Measurements from ENCODE around the gene AUTS2. TPM values are rescaled to one million over a fixed set of nuclear protein-coding genes. Genes with fewer than 3 reads are reported as not detected.

Gene AUTS2
- total RNA-seq, 3 donors from 2014 or later = 31.2 to 67.6 (median 36.5) TPM

DNA sequence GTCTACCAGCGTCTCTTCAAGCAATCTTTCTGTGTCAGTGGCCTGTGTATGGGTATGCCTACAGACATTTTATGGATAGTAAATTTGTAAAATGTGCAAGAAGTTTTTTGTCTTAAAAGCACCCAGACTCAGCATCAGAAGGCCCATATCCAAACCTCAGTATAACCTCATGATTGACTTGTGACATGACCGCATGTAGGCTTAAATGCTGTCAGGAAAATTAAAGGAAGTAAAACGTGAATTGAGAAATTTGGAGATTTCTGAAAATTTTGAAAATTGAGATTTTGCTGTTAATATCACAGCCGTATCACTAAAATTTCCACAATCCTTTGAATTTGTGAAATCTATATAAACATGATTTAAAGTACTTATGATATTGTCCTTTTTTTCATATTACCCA is 410.2 kb downstream of the AUTS2 start:
- Histone ChIP-seq H3K36me3 (ENCODE audit: low read depth) (no peaks in the 10 kb centered on the region), H3K4me1 (ENCODE audit: low read depth) (no peaks in the 10 kb centered on the region), H3K4me3 (no peak overlapping the region), H3K9me3 (no peaks in the 10 kb centered on the region)
- ATAC-seq (no peak), DNase-seq (no peak)
- TF ChIP-seq, protein P1, sequence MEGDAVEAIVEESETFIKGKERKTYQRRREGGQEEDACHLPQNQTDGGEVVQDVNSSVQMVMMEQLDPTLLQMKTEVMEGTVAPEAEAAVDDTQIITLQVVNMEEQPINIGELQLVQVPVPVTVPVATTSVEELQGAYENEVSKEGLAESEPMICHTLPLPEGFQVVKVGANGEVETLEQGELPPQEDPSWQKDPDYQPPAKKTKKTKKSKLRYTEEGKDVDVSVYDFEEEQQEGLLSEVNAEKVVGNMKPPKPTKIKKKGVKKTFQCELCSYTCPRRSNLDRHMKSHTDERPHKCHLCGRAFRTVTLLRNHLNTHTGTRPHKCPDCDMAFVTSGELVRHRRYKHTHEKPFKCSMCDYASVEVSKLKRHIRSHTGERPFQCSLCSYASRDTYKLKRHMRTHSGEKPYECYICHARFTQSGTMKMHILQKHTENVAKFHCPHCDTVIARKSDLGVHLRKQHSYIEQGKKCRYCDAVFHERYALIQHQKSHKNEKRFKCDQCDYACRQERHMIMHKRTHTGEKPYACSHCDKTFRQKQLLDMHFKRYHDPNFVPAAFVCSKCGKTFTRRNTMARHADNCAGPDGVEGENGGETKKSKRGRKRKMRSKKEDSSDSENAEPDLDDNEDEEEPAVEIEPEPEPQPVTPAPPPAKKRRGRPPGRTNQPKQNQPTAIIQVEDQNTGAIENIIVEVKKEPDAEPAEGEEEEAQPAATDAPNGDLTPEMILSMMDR (IDR thresholded peaks at IDR 0.05) = no peak
- intact Hi-C loops (cut with DNase I, micrococcal nuclease) = no loop called here

DNA sequence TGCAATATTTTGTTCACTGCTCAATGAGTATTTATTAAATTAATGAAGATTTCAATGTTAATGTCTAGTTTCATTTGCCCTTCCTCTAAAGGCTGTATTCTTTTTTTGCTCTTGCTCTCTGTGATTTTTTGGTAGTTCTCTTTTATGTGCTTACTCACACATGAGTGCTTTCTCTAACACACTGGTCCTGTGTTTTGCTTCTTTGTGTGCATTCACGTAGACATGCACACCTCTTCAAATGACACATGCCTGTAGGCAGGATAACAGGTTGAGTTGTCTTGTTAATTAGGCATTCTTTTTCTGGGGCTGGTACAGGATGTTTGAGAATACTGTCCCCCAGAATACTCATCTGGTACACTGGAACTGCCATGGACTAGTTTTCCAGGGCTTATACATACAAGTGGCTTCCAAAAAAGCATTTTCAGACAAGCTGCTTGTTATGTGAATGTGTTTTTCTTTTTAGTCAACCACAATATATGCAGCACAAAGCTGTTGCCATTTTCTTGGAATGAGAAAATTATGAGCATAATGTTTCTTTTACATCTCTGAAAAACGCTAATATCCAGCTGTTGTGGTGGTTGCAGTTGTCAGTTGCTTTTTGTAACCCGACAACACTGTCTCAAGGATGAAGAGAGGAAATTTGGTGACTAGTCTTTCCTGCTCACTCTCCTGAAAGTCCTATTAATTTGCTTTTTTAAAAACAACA is 416.4 kb downstream of the AUTS2 start:
- TF ChIP-seq, protein P1 (IDR thresholded peaks at IDR 0.05) = no peak
- intact Hi-C loops (cut with DNase I, micrococcal nuclease) = no loop called here

DNA sequence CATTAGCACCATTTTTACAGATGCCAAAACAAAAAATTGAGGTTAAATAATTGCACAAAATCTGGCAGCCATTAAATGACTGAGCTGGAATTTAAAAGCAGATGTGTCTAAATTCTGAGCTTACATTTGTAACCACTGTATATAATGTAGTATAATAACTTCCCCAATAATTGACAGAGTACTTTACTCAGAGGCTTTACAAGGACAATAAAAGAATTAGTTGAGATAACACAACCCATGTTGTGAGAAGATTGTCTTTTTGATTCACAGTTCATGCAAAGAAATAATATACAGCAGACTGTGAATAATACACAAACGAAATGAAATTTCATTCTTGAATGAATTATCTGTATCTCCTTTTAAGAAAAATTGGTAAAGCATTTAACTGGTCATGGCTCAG is 417.1 kb downstream of the AUTS2 start:
- DNase-seq (no peak), ATAC-seq (no peak)
- H3K36me3 ChIP-seq (ENCODE audit: low read depth) = no peaks in the 10 kb centered on the region
- TF ChIP-seq, protein P1 (IDR thresholded peaks at IDR 0.05) = no peak
- intact Hi-C loops (cut with DNase I, micrococcal nuclease) = no loop called here
- no peaks in the 10 kb centered on the region for H3K4me1 ChIP-seq (ENCODE audit: low read depth)
- no peaks in the 10 kb centered on the region for H3K9me3 ChIP-seq
- no peak overlapping the region for H3K4me3 ChIP-seq

More for the DNA sequence above, 416.4 kb downstream of the AUTS2 start:
- Histone ChIP-seq H3K4me3 (no peak overlapping the region), H3K36me3 (ENCODE audit: low read depth) (no peaks in the 10 kb centered on the region), H3K9me3 (no peaks in the 10 kb centered on the region), H3K4me1 (ENCODE audit: low read depth) (no peaks in the 10 kb centered on the region)
- ATAC-seq = no peak
- DNase-seq = no peak

DNA sequence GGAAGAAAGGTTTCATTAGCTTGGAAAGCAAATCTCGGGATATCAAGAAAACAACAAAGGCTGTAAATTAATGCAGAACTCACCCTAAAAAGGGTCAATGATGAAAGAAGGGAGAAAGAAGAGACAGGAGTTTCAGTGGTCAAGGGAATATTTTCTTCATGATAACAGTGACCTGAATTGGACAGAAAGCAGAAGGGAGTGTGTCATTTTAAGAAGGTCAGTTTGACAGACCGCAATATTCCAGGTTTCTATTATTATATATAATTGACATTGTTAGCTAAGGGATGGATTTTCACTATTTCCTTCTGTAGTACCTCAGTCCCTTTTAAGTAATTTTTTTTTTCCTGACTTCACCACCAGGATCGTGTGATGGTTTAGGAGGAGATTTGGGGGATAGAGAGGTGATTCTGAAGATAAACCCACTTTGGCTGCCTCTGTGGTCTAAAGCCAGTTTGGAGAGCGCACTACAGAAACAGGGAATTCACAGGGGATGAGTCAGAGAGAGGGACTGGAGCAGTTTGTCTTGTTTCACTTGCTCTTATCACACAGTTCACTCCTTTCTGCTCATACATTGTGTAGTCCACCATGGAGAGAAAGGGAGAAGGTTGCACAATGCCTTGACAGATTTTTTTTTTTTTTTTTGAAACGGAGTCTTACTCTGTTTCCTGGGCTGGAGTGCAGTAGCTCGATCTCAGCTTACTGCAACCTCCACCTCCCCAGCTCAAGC is 417.9 kb downstream of the AUTS2 start:
- H3K4me1 ChIP-seq (ENCODE audit: low read depth) = no peaks in the 10 kb centered on the region
- no peaks in the 10 kb centered on the region for H3K36me3 ChIP-seq (ENCODE audit: low read depth)
- no peak for DNase-seq
- ATAC-seq = no peak
- H3K4me3 ChIP-seq = no peak overlapping the region
- H3K9me3 ChIP-seq = no peaks in the 10 kb centered on the region
- intact Hi-C loops (cut with DNase I, micrococcal nuclease) = no loop called here
- TF ChIP-seq, protein P1 (IDR thresholded peaks at IDR 0.05) = no peak

DNA sequence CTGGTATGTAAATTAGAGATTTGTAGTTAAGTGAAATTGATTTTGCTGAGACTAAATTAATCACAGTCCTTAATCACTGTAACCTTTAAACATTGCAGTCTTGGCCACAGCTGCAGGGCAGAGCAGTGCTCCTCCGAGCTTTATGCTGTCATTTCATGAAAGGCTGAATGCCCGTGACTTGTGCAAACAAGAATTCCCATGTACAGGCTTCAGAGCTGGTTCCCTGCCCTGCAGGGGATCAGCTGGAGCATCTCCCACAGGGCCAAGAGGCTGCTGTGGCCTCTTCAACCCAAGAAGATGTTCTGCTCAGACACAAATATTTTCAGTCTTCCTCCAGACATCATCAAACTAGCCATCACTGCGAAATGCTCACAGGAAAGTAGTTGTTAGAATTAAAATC is 419.1 kb downstream of the AUTS2 start:
- Histone ChIP-seq H3K4me1 (ENCODE audit: low read depth) (no peaks in the 10 kb centered on the region), H3K4me3 (no peak overlapping the region), H3K36me3 (ENCODE audit: low read depth) (no peaks in the 10 kb centered on the region), H3K9me3 (no peaks in the 10 kb centered on the region)
- no peak for ATAC-seq
- DNase-seq = no peak
- TF ChIP-seq, protein P1 (IDR thresholded peaks at IDR 0.05) = no peak
- intact Hi-C loops (cut with DNase I, micrococcal nuclease) = no loop called here
